Esophagus (tissue), 2 donors: ENCODE data around the gene ZYG11B. TPM values are rescaled to one million over a fixed set of nuclear protein-coding genes. Genes with fewer than 3 reads are reported as not detected.
"Not testable (repeated sequence)": the region's sequence is repeated elsewhere in the genome, so short reads cannot be mapped to it uniquely, and the experiment has no call there.

Source experiments
- H3K27ac ChIP-seq, 2 donors: one replicate each; pipeline ENCODE4 v1.5.1; 2013; ENCODE audit warnings: low read depth in 2 of 2, mild to moderate bottlenecking in 2 of 2, inconsistent platforms in 1 of 2, low read length in 1 of 2, moderate library complexity in 1 of 2
- H3K27me3 ChIP-seq, 2 donors: one replicate each; pipeline ENCODE4 v1.6.1; 2013; ENCODE audit warnings: low read length in 2 of 2, control low read depth in 1 of 2, mild to moderate bottlenecking in 1 of 2; ENCODE audit not compliant: insufficient read depth in 2 of 2, control insufficient read depth in 1 of 2
- H3K36me3 ChIP-seq, 2 donors: one replicate each; pipeline ENCODE4 v1.6.1; 2013; ENCODE audit warnings: low read length in 1 of 2; ENCODE audit not compliant: control insufficient read depth in 2 of 2, insufficient read depth in 2 of 2
- H3K4me1 ChIP-seq, 2 donors: one replicate each; pipeline ENCODE4 v1.6.1; 2013; ENCODE audit warnings: low read length in 1 of 2; ENCODE audit not compliant: control insufficient read depth in 2 of 2, insufficient read depth in 2 of 2
- H3K4me3 ChIP-seq, 2 donors: one replicate each; pipeline ENCODE4 v1.5.1; 2013; ENCODE audit warnings: low read length in 2 of 2, mild to moderate bottlenecking in 2 of 2, low read depth in 1 of 2, moderate library complexity in 1 of 2
- H3K9me3 ChIP-seq, 2 donors: one replicate each; pipeline ENCODE4 v1.6.1; 2013; ENCODE audit warnings: mild to moderate bottlenecking in 2 of 2, low read depth in 1 of 2, low read length in 1 of 2, moderate library complexity in 1 of 2; ENCODE audit not compliant: control insufficient read depth in 2 of 2, insufficient read depth in 1 of 2
- WGBS, 2 donors: extraction: QIAGEN DNeasy Blood & Tissue Kit; methylation state at CpG; one replicate each; pipeline ENCODE4 v1.1.7; 2013; 5-methylcytosine and 5-hydroxymethylcytosine counted together
- polyA plus RNA-seq, 2 donors: library from polyadenylated mRNA; stranded (reverse); fragments of 200-250 nt; gene quantifications; one replicate each; pipeline ENCODE4 v1.2.3, GENCODE V29; 2013
- donor health status: healthy with polysubstance abuse.
- donor health status: Bipolar disorder and iron deficiency.

Gene ZYG11B
- polyA plus RNA-seq, 2 donors: 3.4 TPM

GRCh38 chr1:52750139-52750538 is 23.9 kb downstream of the ZYG11B start:
- 91 to 92% methylated on average over 6 of the region's 6 CpGs for WGBS, 2 donors
- H3K4me1 ChIP-seq, H3K27ac ChIP-seq, H3K4me3 ChIP-seq, H3K36me3 ChIP-seq, H3K9me3 ChIP-seq, H3K27me3 ChIP-seq: not testable (repeated sequence)

- 43 to 44% methylated on average over 3 of the region's 3 CpGs for WGBS, 2 donors
Measured at GRCh38 chr1:52751589-52752483, 25.6 kb downstream of the ZYG11B start.

DNA sequence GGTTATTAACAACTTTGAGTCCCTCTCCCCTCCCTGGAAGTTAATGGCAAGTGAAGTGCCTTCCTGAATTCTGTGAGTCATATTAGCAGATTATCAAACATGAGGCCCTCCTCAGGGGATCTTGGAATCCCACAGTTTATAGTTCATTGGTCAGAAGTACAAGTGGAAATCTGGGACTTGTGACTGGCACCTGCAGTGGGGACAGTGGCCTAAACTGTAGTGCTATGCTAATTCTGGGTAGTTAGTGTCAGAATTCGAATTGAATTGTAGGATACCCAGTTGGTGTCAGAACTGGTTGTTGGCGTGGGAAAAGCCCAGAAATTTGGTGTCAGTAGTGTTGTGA is 26.2 kb downstream of the ZYG11B start:
- 93% methylated on average over 2 of the region's 2 CpGs for WGBS, 2 donors
- H3K9me3 ChIP-seq: no peaks in the 10 kb centered on the region
- H3K27ac ChIP-seq: no peak overlapping the region
- H3K4me1 ChIP-seq: no peaks in the 10 kb centered on the region
- no peaks in the 10 kb centered on the region for H3K27me3 ChIP-seq
- no peaks in the 10 kb centered on the region for H3K36me3 ChIP-seq
- H3K4me3 ChIP-seq: no peak overlapping the region

More at GRCh38 chr1:52751589-52752483, 25.6 kb downstream of the ZYG11B start:
- Histone ChIP-seq H3K36me3 (no peaks in the 10 kb centered on the region), H3K9me3 (no peaks in the 10 kb centered on the region), H3K4me3 (no peak overlapping the region), H3K27ac (no peak overlapping the region), H3K27me3 (no peaks in the 10 kb centered on the region), H3K4me1 (no peaks in the 10 kb centered on the region)

- Histone ChIP-seq H3K4me1 (no peaks in the 10 kb centered on the region), H3K9me3 (no peaks in the 10 kb centered on the region), H3K27ac (no peak overlapping the region), H3K27me3 (no peaks in the 10 kb centered on the region), H3K4me3 (no peak overlapping the region), H3K36me3 (no peaks in the 10 kb centered on the region)
- WGBS, 2 donors: 89 to 93% methylated on average over 4 of the region's 4 CpGs
Measured at GRCh38 chr1:52753169-52753568, 26.9 kb downstream of the ZYG11B start.

DNA sequence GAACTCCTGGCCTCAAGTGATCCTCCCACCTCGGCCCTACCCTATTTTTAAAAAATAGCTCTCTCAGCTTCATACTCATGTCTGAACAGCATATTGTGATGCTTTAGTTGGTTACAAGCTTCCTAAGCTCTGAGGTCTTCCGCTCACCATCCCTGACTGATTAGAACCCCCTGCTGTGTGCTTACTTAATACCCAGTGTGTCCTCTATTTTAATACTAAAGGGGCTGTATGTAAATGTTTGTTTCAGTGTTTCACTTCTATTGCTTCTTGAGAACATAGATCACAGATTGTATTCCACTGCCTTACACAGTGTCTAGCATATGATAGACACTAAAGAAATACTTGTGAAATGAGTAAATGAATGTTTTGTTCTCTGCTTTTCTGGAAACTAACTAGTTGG is 29.8 kb downstream of the ZYG11B start:
- H3K4me3 ChIP-seq: no peak overlapping the region
- H3K36me3 ChIP-seq: no peaks in the 10 kb centered on the region
- no peak overlapping the region for H3K27ac ChIP-seq
- WGBS, 2 donors: 94 to 98% methylated on average over 2 of the region's 2 CpGs
- H3K9me3 ChIP-seq: no peaks in the 10 kb centered on the region
- H3K4me1 ChIP-seq: no peaks in the 10 kb centered on the region
- H3K27me3 ChIP-seq: no peaks in the 10 kb centered on the region

GRCh38 chr1:52759908-52760307 is 33.7 kb downstream of the ZYG11B start:
- Histone ChIP-seq H3K9me3 (no peaks in the 10 kb centered on the region), H3K4me1 (no peaks in the 10 kb centered on the region), H3K4me3 (no peak overlapping the region), H3K36me3 (no peaks in the 10 kb centered on the region), H3K27ac (no peak overlapping the region), H3K27me3 (no peaks in the 10 kb centered on the region)
- WGBS, 2 donors: 93 to 95% methylated on average over 10 of the region's 10 CpGs

- Histone ChIP-seq H3K36me3 (no peaks in the 10 kb centered on the region), H3K4me1 (no peaks in the 10 kb centered on the region), H3K27ac (no peak overlapping the region), H3K27me3 (no peaks in the 10 kb centered on the region), H3K4me3 (no peak overlapping the region), H3K9me3 (no peaks in the 10 kb centered on the region)
- whole genome bisulfite sequencing, 2 donors: 70 to 75% methylated on average over 4 of the region's 4 CpGs
Measured at GRCh38 chr1:52767596-52768280, 41.5 kb downstream of the ZYG11B start.

DNA sequence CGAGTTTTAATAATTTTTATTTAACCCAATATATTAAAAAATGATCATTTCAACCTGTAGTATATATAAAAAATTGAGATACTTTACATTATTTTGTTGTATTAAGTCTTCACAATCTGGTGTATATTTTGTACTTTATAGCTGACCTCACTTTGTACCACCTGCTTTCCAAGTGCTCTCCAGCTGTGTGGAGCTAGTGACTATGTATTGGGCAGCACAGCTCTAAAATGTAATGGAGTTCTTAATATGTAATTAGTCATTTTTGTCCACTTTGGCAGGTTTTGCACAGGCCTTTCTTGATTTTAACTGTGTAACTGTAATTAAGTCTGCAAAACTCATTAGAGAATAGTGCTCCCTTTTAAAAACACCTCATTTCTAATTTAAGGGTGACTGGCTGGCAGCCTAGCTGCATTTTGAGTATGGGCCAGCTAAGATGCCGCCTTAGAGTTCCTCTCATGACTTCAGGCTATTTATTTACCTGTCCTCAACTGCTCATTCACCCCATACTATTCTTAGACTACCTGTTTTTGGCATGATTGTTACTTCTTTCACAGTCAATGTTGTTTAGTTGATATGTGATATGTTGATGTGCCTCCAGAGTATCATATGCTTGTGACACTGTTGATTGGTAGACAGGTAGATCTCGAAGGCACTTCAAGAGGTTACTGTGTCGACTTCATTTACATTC is 43.2 kb downstream of the ZYG11B start:
- no peaks in the 10 kb centered on the region for H3K9me3 ChIP-seq
- H3K27ac ChIP-seq: no peak overlapping the region
- H3K4me3 ChIP-seq: no peak overlapping the region
- peaks cover 0 to 2% of the 10 kb centered on the region in 2 donors for H3K36me3 ChIP-seq
- no peaks in the 10 kb centered on the region for H3K4me1 ChIP-seq
- WGBS, 2 donors: 85 to 88% methylated on average over 4 of the region's 4 CpGs
- no peaks in the 10 kb centered on the region for H3K27me3 ChIP-seq

DNA sequence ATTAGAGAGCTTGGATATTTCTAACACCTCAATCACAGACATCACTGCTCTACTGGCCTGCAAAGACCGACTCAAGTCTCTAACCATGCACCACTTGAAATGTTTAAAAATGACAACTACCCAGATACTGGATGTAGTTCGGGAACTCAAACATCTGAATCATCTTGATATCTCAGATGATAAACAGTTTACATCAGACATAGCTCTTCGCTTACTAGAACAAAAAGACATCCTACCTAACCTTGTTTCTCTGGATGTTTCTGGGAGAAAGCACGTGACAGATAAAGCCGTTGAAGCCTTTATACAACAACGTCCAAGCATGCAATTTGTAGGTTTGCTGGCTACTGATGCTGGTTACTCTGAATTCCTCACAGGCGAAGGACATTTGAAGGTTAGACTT is 45.1 kb downstream of the ZYG11B start:
- Histone ChIP-seq H3K9me3 (no peaks in the 10 kb centered on the region), H3K4me1 (no peaks in the 10 kb centered on the region), H3K27me3 (no peaks in the 10 kb centered on the region), H3K4me3 (no peak overlapping the region), H3K36me3 (peaks cover 0 to 2% of the 10 kb centered on the region in 2 donors), H3K27ac (no peak overlapping the region)
- 82 to 86% methylated on average over 7 of the region's 7 CpGs for WGBS, 2 donors
